DMS53 treated with DMSO at 0.1 percent for 48 hours (cell line): Measurements from ENCODE around the gene ASIC1.

ENCODE experiments used
- DNase-seq: peaks from one replicate; lab custom pipeline; 2025; ENCODE audit not compliant: unreplicated experiment; lab: John Stamatoyannopoulos, UW

The ASIC1 gene

DNA sequence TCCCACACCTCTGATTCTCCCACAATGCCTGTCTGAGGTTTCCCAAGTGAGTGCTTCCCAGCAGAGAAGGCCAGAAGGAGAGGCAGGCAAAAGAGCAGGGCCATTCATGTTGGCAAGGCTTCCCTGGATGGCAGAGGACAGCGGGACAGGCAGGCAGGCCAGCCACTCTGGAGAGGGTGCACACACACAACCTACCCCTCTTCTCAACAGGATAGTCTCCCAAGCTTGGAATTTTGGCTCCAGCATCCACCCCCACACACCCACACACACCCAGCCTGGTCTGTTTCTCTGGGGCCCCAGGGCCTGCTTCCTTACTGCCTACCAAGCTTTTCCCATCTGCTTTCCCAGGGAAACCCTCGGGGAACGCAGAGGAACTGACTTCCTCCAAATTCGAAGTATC lies 16.7 kb upstream of the ASIC1 start:
- no peak for DNase-seq

DNA sequence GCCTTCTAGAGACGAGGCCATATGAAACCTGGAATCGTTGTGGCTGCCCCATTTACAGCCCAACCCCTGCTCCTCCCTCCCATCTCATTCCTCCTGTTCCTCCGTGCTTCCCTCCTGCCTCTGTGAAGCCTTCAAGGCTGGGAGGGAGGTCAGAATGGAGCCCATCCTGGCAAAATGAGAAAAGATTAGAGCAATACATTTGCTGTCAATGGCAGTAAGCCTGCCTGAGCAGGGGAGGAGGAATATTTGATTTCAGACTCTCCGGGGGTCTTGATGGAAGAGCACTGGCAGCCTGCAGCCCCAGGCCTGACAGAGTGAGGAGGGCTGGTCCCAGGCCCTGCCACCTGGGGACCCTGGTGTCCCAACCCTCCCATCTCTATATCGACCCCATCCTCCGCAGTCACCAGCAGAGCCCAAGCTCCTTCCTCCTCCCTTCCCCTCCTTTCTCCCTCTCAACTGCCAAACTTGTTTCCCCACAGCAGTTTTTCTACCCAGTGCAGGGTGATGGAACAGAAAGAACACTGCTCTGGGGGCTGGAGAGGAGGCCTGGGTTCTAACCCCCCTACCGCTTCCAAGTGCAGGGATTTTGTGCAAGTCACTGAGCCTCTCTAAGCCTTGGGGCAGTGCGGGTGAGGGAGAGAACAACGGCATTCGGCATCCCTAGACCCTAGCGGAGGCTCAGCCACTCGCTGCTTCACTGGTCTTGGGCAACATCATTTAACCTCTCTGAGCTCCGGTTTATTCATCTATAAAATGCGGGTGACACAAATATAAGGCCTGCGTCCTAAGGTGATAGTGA lies 16.1 kb upstream of the ASIC1 start:
- DNase-seq: no peak

DNA sequence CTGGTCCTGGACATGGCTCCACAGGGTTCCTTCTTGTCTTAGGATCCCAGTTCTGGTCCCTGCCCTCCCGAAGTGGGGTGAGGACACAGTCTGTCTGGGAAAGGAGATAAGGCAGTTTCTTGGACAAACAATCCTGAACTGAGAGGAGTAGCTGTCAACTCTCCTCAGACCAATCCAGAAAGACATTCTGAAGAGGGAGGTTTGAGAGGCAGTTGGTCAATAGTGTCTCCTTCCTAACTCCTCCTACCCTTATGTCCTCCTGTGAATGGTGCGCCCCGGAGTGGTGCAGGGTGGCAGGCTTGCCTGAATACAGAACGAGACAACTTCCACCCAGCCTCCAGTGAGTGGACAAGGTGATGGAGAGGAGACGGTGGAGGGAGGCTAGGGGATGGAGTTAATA lies 15.4 kb upstream of the ASIC1 start:
- no peak for DNase-seq

DNA sequence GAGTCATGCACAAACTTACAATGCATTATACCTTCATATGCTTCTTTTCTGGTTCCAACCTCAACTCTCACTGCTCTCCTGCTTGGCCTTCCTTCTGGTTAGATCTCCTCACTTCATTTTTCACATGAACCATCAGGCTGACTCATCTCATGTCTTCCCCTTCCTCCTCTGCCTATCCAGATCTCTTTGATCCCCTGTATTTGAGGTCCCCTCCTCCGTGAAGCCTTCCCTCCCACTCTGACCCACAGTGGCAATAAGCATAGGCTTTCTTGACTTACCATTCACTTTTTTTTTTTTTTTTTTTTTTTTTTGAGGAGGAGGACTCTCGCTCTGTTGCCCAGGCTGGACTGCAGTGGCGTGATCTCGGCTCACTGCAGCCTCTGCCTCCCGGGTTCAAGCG lies 14.7 kb upstream of the ASIC1 start:
- DNase-seq: no peak

DNA sequence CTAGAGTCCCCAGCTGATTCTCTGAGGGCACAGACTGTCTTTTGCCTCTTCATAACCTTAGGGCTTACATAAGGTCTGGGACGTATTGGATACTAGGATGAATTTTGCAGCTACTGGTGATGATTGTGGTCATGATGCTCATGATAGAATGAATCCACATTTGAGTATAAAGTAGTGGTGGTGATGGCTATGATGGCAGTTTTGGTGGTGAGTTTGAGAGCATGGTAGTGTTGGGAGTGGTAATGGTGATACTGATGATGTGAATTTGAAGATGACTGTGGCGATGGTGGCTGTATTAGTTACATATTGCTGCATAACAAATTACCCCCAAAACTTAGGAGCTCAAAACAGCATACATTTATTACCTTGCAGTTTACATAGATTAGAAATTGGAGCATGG lies 14.1 kb upstream of the ASIC1 start:
- DNase-seq: no peak

DNA sequence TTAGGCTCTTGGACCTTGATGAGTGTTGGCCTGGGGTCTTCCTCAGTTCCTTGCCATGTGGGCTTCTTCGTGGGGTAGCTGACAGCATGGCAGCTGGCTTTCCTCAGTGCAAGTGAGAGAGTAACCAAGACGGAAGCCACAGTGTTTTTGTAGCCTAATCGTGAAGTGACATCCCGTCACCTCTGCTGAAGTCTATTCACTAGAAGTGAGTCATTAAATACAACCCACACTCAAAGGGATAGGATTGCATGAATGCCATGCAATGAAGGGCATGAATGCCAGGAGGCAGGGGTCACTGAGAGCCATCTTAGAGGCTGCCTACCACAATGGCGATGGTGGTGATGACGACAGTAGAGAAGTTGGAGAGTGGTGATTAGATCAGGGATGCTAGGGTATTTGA lies 13.5 kb upstream of the ASIC1 start:
- DNase-seq: no peak

DNA sequence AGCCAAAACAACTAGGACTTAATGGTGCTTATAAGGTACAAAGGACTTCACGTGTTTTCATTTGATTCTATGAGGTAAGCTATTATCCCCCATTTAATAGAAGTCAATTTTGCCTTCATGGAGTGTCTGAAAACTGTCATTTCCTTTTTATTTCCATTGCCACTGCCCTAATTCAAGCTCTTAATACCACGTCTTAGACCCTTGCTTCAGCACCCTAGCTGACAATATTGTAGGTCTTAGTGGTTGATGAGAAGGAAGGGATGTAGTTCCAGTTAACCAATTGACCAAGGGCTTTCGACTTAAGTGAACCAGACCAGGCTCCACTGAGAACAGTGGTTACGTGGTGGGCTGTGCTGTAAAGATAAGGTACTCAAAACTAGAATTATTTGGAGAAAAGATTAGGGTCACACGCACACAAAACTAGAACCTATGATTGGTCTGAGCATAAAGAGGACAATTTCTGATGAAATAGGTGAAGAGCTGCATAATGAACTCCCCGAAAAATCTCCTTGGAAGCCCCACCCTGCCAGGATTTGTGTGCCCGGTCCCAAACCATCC lies 9.6 kb upstream of the ASIC1 start:
- DNase-seq: no peak

DNA sequence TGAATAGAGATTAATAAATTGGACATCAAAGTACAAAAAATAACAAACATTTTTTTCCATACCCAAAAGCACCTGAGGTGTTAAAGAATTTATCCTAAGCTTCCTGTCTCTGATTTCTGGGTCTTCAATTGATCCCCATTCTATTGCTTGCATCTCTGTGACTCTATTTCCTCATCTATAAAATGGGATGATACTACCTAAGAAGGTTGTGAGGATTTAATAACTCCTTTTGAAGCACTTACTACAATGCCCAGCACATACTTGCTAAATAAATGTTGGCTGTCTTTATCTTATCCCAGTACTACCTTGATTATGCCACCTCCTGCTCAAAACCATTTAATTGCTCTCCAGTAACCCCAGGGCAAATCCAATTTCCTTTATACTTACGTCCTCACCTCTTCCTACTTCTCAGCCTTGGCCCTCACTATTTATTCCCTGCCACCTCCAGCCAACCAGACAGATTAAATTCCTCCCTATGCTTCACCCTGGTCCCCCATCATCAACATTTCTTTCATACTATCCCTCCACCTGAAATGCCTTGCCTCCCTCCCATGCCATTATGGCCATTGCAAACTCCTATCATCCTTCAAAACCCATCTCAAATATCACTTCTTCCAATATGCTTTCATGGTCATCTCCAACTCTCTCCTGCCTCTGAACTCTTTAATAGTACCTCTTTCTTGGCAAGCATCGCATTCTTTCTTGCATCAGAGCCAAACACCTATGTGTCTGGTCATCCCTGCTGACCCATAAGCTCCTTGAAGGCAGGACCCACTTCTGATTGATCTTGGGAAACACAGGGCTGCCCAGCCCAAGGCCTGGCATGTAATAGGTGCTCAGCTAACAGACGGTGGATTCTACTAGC lies 7.9 kb upstream of the ASIC1 start:
- no peak for DNase-seq

DNA sequence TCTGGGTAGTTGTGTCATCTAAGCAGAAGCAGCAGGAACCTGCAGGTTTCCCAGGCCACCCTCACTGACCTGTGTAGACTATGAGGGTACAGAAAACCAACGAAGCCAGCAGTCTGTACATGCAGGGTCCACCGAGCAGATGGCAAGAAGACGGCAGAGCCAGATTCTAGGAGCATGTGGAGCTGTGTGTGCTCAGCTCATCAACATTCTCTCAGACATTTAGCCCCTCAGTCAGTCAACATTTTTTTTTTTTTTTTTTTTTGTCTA lies 7.3 kb upstream of the ASIC1 start:
- DNase-seq: no peak

DNA sequence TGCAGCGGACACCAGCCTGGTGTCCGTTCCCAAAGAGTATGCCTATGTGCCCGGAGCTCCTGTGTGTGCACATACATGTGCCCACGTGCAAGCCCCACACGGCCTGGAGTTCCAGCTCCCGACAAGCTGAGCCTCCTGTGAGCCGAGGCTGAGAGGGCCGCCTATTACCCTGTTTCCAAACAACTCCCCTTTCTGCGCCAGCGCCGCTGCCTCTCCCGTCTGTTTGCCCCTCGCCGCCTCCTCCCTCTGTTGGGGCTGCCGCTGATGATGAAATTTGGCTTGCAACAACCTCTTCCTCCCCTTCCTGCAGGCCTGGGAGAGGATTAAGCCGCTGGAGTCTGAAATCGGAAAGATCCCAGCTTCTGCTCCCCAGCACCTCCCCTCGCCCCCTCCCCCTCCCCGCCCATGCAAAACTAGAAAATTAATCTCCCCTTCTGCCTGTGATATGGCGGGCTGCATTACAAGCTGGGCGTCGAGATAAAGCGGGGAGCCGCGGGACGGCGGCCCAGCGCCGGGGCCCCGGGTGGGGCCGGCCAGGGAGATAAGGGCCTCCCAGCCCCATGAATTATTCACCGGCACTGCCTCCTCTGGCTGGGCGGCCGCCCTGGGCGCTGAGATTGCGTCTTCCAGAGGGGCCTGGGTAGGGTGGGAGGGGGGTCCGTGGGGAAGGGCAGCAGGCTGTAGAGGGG lies 6.8 kb upstream of the ASIC1 start:
- no peak for DNase-seq

DNA sequence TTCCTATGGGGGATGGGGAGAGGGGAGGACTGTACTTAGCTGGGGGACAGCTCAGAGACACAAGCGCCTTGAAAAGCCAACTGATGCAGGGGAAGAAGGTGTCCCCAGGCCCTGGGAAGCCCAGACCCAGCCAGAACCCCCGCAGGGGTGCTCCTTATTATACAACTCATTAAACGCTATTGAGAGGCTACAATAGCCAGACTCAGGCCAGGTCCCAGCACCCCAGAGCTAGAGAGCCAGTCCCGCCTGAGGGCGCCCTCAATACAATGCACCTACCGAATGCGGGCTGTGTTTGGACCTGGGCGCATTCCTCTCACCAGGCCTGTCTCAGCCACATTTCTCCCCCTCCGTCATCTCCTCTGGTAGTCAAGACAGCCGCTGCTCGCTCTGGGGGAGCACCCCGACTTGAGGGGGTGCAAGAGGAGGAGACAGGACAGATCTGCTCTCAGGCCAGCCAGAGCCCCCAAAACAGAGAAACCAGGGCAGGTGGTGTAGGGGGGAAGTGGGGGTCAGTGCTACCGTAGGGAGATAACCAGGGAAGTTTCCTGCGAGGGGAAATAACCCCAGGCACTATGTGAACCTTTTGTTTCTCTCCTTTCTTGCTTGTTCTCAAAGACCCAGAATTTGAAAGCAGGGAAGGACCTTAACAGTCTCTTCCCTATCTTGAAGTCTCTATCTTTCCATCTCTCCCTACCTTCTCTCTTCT lies 6.1 kb upstream of the ASIC1 start:
- DNase-seq: no peak

DNA sequence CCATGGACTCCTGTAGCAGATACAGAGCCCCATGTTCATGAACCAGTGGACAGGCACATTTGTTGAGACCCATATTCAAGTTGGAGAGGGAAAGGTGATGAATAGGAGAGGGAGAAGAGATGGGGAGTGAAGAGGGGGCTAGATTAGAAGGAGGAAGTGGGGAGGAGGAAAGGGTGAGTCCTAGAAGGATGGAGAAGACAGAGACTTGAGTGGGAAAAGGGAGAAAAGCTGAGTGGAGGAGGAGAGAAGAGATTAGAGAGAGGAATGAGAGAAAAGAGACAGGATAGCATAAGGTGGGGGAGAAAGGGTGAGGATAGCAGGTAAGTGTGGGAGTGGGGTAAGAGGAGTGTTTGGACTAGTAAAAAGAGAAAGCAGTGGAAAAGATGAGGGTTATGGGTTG lies 4.9 kb upstream of the ASIC1 start:
- DNase-seq: no peak

DNA sequence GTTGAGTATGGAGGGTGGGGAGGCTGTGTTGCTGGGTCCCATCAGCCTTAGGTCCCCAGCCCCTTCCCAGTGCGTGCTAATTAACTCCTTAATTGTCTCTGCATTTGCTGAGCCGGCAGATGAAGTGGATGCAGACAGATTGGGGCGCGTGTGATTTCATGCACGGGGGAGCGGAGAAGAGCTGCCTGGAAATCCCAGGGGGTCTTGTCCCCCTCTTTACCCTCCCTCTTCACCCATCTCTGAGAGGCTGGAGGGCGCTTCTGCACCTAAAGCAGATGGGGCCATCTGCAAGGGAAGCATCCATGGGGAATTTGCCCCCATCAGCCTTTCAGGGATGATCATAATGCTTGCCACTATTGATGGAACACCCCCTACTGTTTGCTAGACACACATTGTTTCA lies 4.4 kb upstream of the ASIC1 start:
- no peak for DNase-seq

DNA sequence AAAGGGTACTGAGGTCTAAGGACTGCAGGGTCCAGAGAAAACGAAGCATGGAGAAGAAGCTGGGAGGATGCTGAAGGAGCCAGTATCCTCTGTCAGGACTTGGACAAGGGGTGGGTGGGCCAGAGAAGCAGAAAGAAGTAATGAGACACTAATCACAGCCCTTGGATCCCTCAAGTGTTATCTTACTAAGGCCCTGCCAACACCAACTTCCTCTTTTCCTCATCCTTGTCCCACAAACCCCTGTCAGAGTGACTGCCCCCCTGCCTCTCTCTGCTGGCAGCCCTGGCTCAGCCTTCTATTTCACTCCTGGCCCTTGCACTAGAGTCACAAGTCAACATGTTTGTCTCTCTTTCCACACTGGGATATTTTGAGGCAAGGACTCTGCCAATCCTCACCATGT lies 3.8 kb upstream of the ASIC1 start:
- DNase-seq: no peak

DNA sequence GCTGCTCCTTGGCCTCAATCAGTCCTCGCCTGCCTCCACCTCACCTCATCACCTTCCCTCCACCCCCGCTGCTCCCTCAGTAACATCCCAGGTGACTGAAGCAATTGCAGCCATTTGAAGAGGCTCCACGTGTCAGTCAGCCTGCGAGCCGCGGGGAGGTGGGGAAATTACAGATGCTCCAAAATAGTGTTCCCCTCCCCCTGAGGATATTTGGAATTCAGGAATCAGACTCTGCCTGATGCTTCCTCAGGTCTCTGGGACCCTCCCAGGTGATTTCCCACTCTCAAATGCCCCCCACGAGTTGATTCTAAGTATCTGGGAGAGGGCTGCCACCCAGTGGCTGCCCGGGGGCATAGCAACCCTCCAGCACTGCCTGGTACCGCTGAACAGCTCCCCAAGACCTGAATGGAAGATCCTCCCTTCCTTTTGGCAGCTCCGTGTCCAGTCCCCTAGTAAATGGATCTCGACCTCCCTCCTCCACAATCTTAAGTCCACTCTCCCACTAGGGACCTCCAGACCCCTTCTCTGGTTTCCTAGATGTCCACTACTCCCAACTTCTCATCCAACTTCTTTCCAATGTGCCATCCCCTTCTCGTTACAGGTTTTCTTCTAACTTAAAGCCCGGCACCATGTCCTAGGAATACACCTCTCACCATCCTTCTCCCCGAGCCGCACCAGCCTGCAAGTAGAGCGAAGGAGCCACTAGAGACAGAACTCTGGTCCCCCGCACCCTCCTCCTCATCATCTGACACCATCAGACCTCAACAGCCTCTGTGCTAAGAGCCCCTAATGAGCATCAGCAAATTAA lies 1.4 kb upstream of the ASIC1 start:
- DNase-seq: peak; percentile 44

DNA sequence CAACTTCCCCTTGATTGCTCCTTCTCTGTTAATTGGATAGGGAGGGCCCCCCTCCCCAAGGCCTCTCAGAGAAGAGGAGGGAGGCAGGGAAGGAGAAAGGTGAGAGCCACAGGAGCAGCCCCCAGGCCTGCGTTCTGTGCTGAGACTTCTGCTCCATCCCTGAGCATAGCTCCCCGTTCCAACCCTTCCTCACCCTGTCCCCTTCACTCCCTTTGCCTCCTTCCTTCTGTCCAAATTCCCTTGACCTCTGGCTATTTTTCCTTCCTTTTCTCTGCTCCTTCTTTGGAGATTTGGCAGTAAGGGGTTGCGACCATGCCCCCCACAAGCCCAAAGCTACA lies 788 bp upstream of the ASIC1 start:
- DNase-seq: no peak

DNA sequence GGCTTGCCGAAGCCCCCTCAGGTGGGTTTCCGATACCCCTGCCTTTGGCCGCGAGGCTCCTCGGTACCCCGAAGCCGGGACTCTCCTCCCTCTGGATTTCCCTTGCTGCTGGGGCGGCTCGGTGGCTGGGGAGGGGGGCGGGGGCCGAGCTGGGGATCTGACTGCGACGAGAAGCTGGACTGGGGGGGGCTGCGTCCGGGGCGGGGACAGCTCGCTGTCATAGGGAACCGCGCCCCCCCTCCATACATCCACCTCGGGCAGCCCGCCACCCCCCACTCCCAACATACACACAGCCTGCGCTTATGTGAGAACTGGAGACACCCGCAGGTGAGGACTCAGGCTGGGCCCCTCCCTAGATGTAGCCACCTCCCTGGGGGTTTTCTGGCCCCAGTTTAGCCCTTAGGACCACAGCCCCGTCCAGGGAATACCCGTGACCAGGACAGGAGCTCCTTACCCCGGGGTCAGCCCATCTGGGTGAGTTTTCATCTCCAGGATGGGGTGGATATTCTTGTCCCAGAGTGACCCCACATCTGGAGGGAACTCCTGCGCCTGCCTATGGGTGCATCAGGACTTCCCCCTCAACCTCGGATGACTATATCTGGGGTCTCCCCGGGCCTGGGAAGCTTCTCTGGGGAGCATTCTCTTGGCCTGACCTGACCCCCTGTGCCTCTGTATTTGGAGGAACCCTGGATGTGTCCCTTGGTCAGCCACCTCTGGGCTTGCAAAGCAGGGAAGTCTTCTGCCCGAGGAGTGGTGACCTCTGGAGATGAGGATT lies 687 bp downstream of the ASIC1 start:
- no peak for DNase-seq

DNA sequence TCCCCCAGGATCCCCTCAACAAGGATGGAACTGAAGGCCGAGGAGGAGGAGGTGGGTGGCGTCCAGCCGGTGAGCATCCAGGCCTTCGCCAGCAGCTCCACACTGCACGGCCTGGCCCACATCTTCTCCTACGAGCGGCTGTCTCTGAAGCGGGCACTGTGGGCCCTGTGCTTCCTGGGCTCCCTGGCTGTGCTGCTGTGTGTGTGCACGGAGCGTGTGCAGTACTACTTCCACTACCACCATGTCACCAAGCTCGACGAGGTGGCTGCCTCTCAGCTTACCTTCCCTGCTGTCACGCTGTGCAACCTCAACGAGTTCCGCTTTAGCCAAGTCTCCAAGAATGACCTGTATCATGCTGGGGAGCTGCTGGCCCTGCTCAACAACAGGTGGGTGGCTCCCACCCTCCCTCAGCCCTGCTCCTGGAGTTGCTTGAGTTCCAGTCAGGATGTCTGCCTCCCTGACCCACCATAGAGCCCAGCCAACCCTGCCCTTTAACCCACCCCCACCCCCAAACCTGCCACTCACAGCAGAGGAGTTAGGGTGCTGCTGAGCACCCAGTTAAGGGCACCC lies 1.4 kb downstream of the ASIC1 start:
- DNase-seq: peak; percentile 21

DNA sequence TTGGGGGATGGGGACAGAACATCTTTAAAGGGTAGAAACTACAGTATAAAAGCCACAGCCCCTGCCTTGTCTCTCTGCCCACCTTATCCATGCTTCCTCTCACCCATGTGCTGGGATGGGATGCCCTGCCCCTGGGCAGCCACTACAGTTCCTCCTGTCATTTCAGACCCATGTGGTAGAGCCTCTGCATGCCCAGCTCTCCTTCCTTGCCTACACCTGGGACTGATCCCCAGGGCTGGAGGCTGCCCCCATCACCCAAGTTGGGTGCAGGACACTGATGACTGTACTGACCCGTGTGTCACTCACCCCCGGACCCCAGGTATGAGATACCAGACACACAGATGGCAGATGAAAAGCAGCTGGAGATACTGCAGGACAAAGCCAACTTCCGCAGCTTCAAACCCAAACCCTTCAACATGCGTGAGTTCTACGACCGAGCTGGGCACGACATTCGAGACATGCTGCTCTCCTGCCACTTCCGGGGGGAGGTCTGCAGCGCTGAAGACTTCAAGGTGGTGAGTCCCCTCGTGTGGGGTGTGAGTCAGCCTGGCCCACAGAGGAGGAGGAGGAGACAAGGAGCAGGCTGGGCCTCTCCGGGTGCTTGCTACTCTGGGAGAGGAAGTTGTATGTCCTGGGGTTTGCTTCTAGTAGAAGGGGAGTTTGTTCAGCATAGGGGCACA lies 2.2 kb downstream of the ASIC1 start:
- no peak for DNase-seq
